Astrocyte of the spinal cord (primary cell): ENCODE measurements around the gene OR1J4.
"Not testable (repeated sequence)": the region's sequence is repeated elsewhere in the genome, so short reads cannot be mapped to it uniquely, and the experiment has no call there.

Source experiments
- DNase-seq: peaks from one replicate; pipeline ENCODE4 v3.0.0; 2011; ENCODE audit warnings: low read depth, low spot score
- H3K4me3 ChIP-seq: 2 replicates; pipeline ENCODE4 v1.5.1; 2011; ENCODE audit warnings: low read depth, mild to moderate bottlenecking, low read length, moderate library complexity
- in situ Hi-C: cut with HindIII; loops from 2 replicates; pipeline ENCODE4 v1.10.0; 2017; ENCODE audit warnings: low sequenced_read_pairs
- TF ChIP-seq, protein P1 (sequence below): IDR thresholded peaks from 2 replicates; pipeline ENCODE4 v1.5.1; 2012; ENCODE audit warnings: low read depth, mild to moderate bottlenecking, low read length, inconsistent platforms

OR1J4 gene

DNA sequence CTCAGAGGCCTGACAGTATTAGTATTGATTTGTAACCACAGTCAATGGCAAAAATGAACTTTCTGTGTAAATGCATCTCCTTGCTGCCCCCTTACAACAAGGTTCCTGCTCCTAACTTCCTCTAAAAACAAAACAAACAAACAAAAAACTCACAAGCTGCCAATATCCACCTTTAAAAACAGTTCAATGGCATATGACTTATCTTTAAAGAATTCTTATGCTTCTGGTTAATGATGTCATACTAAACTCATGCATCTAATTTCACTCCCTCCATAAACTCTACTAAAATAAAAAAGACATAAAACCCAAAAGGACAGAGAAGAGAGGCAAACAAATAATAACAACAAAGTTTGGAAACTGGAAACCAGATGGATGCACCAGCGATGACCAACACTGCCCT is 17.2 kb downstream of the OR1J4 start:
- H3K4me3 ChIP-seq = no peak overlapping the region
- DNase-seq = no peak
- in situ Hi-C loops = no loop called here
- TF ChIP-seq, protein P1, sequence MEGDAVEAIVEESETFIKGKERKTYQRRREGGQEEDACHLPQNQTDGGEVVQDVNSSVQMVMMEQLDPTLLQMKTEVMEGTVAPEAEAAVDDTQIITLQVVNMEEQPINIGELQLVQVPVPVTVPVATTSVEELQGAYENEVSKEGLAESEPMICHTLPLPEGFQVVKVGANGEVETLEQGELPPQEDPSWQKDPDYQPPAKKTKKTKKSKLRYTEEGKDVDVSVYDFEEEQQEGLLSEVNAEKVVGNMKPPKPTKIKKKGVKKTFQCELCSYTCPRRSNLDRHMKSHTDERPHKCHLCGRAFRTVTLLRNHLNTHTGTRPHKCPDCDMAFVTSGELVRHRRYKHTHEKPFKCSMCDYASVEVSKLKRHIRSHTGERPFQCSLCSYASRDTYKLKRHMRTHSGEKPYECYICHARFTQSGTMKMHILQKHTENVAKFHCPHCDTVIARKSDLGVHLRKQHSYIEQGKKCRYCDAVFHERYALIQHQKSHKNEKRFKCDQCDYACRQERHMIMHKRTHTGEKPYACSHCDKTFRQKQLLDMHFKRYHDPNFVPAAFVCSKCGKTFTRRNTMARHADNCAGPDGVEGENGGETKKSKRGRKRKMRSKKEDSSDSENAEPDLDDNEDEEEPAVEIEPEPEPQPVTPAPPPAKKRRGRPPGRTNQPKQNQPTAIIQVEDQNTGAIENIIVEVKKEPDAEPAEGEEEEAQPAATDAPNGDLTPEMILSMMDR = no peak

DNA sequence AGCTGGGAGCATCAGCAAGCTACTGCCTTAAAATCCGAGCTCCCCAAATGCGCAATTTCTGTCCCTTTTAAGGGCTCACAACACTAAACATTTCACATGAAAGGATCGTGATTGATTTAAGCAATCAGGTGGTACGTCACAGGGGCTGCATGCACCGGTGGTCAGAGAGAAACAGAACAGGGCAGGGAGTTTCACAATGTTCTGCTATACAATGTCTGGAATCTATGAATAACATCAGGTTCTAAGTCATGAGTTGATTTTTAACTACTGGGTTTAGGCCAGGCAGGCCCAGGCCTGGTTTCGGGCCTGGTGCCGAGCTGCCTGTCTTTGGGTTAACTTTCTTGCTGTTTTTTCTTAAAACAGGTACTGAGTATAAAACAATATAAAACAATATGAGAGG is 18.1 kb downstream of the OR1J4 start:
- in situ Hi-C loops = not testable (repeated sequence)

DNA sequence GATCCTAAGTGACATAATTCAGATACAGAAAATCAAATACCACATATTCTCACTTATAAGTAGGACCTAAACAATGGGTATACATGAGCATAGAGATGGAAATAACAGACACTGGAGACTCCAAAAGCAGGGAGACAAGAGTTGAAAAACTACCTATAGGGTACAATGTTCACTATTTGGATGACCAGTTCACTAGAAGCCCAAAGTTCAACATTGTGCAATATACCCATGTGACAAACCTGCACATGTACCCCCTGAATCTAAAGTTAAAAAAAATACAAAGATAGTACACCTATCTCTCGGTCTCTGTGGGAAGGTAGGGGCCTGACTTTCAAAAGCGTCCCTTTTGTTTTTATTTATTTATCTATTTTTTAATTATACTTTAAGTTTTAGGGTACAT is 19.8 kb downstream of the OR1J4 start:
- no peak for DNase-seq
- in situ Hi-C loops = no loop called here
- TF ChIP-seq, protein P1 = no peak
- no peak overlapping the region for H3K4me3 ChIP-seq

More for the DNA sequence above, 18.1 kb downstream of the OR1J4 start:
- DNase-seq, H3K4me3 ChIP-seq: not testable (repeated sequence)

DNA sequence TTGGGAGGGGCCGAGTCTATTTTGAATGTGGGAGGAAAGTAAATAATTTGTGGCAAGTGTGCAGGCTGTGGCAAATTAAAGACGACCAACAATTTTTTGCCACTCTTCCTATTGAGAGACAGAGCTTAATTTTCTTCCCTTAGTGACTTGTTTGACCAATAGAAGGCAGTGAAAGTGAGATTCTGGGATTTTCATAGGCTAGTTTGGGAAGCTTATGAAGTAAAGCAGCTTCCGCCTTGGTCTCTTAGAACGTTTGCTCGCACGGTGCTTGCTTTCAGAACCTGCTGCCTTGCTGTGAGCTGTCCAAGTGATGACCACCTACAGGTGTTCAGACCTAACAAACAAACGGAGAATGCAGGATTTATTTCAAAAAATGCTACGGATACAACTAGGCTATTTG is 27.3 kb downstream of the OR1J4 start:
- in situ Hi-C loops = no loop called here
- TF ChIP-seq, protein P1 = no peak
- no peak overlapping the region for H3K4me3 ChIP-seq
- DNase-seq = no peak

DNA sequence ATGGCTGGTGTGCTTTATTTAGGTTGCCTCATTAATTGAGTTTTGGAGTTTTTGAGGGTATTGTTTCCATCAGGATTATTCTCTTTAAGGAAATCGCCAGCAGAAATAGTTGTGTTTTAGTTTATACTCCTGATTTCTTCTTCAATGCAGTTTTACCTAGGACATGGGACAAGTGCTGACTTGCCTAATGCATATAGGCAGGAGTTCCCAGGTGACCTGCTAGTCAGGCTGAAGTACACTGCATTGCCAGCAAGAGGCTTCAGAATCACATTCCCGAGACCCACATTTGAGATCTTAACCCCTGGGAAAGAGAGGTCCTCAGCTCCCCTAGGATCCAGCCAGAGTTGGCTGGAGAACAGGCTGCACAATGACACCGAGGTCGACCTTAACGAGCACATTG is 32.4 kb downstream of the OR1J4 start:
- no peak overlapping the region for H3K4me3 ChIP-seq
- in situ Hi-C loops = no loop called here
- no peak for DNase-seq
- TF ChIP-seq, protein P1 = no peak

DNA sequence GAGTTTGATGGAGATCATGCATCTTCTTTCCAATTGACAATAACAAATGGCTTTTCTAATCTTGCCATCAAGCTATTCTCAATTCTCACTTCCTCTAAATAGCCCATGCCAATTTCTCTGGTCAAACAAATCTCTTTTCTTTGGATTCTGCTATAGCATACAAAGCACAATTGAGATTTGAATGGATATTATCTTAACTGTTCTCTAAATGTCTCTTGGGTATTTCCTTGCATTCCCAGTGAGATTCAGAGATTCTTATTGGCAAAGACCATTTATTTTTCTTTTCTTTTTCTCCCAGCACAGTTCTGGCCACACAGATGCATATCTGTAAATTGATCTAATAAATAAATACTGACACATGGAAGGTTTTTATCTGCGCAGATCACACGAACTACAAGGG is 33.9 kb downstream of the OR1J4 start, which contains the start of gene OR1N2:
Gene OR1N2, plus strand, starts transcription at position 301 of the 400 bp plus-strand sequence. CDS start 100 bp downstream, outside the sequence.
- H3K4me3 ChIP-seq = no peak within 1 kb of the TSS
- no peak for DNase-seq
- TF ChIP-seq, protein P1 = no peak
- in situ Hi-C loops = no loop called here

DNA sequence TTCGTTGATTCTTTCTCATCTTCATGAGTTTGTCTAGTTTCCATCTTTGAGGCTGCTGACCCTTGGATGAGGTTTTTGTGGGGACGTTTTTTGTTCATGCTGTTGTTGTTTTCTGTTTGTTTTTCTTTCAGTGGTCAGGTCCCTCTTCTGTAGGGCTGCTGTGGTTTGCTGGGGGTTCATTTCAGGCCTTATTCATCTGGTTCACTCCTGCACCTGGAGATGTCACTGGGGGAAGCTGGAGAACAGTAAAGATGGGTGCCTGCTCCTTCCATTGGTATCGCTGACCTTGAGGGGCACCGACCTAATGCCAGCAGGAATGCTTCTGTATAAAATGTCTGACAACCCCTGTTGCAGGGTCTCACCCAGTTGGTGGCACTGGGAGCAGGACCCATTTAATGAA is 42.5 kb downstream of the OR1J4 start:
- TF ChIP-seq, protein P1 = no peak
- H3K4me3 ChIP-seq = no peak overlapping the region
- no peak for DNase-seq
- in situ Hi-C loops = no loop called here
